CD4-positive, alpha-beta T cell treated with Interleukin-1 beta for 1 hour (primary cell): ENCODE data around the gene CLASRP.

Experiments used
- DNase-seq, 2 donors: peaks; one replicate each; pipeline ENCODE4 v3.0.0-alpha.2; 2020 to 2022

CLASRP gene

GRCh38 chr19:45063851-45064801 lies 25.3 kb downstream of the CLASRP start:
- no peak for DNase-seq

GRCh38 chr19:45066921-45067661 lies 28.2 kb downstream of the CLASRP start:
- no peak for DNase-seq

GRCh38 chr19:45068041-45068440 lies 29.2 kb downstream of the CLASRP start:
- DNase-seq = no peak

- no peak for DNase-seq
Measured at GRCh38 chr19:45069056-45069455, 30.2 kb downstream of the CLASRP start.

- no peak for DNase-seq
Measured at GRCh38 chr19:45070214-45070613, 31.4 kb downstream of the CLASRP start.

- no peak for DNase-seq
Measured at GRCh38 chr19:45070861-45071544, 32.2 kb downstream of the CLASRP start.

- no peak for DNase-seq
Measured at GRCh38 chr19:45071545-45071938, 32.7 kb downstream of the CLASRP start.

- DNase-seq = no peak
Measured at GRCh38 chr19:45071969-45072790, 33.3 kb downstream of the CLASRP start.

- no peak for DNase-seq
Measured at GRCh38 chr19:45074744-45075300, 36.0 kb downstream of the CLASRP start.

- DNase-seq = peak; percentile 57 to 88
Measured at GRCh38 chr19:45075301-45076028, 36.6 kb downstream of the CLASRP start.

- DNase-seq = peak; percentile 80 to 81
Measured at GRCh38 chr19:45076029-45076850, 37.4 kb downstream of the CLASRP start, which contains the start of gene ZNF296. ZNF296 (minus strand) TSS chr19:45076478; CDS start chr19:45076373, 105 bp downstream.

GRCh38 chr19:45076851-45077730 lies 38.2 kb downstream of the CLASRP start:
- DNase-seq = no peak

- no peak for DNase-seq
Measured at GRCh38 chr19:45078390-45079062, 39.7 kb downstream of the CLASRP start.

- peak; percentile 78 to 82 for DNase-seq
Measured at GRCh38 chr19:45079063-45079910, 40.4 kb downstream of the CLASRP start, which contains the start of gene GEMIN7. GEMIN7 (plus strand) TSS chr19:45079260; CDS start chr19:45090115, 10,855 bp downstream.

- DNase-seq = no peak
Measured at GRCh38 chr19:45079911-45080370, 41.1 kb downstream of the CLASRP start.

- DNase-seq = no peak
Measured at GRCh38 chr19:45082170-45082569, 43.3 kb downstream of the CLASRP start.

- DNase-seq = no peak
Measured at GRCh38 chr19:45086480-45086879, 47.6 kb downstream of the CLASRP start.
